Transverse colon (tissue), 4 donors: ENCODE data around the gene PRDM12.

Source experiments
- POLR2A ChIP-seq: fragments of 450-650 bp; IDR thresholded peaks from one replicate; pipeline ENCODE4 v1.6.1; 2016; ENCODE audit warnings: antibody characterized with exemption, mild to moderate bottlenecking, moderate library complexity
- POLR2AphosphoS5 ChIP-seq, 3 donors: sonication (generic); formaldehyde crosslinking; IDR thresholded peaks; one replicate each; pipeline ENCODE4 v1.6.1; 2016; ENCODE audit warnings: antibody characterized with exemption in 3 of 3
- TF ChIP-seq, protein P1 (sequence below), 5 experiments: fragments of 200-600 bp in 3 of 5; fragments of 450-650 bp in 2 of 5; sonication (generic) in 3 of 5; IDR thresholded peaks; 1 replicate in 2 of 5; 2 replicates in 3 of 5; pipeline ENCODE4 v1.5.1; 2016 to 2017; ENCODE audit warnings: antibody characterized with exemption in 5 of 5, inconsistent platforms in 3 of 5, mild to moderate bottlenecking in 2 of 5, moderate library complexity in 1 of 5

DNA sequence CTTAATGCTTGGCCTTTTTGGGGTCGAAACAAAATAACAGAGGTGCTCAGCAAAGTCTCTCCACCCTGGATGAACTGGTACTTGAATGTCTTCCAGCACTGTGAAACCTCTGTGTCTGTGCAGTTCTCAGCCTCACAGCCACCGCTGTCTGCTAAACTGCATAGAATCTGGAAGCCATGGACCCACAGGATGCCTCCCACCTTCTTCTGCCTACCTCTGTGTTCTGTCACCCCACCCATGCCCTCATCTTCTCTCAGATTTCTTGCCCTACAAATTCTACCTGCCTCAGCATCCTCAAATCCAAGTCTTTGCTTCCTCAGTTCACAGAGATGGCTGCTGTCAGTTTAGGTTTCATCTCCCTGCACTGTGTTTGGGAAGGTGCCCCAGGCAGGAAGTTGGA is 64.8 kb downstream of the PRDM12 start:
- TF ChIP-seq, protein P1, sequence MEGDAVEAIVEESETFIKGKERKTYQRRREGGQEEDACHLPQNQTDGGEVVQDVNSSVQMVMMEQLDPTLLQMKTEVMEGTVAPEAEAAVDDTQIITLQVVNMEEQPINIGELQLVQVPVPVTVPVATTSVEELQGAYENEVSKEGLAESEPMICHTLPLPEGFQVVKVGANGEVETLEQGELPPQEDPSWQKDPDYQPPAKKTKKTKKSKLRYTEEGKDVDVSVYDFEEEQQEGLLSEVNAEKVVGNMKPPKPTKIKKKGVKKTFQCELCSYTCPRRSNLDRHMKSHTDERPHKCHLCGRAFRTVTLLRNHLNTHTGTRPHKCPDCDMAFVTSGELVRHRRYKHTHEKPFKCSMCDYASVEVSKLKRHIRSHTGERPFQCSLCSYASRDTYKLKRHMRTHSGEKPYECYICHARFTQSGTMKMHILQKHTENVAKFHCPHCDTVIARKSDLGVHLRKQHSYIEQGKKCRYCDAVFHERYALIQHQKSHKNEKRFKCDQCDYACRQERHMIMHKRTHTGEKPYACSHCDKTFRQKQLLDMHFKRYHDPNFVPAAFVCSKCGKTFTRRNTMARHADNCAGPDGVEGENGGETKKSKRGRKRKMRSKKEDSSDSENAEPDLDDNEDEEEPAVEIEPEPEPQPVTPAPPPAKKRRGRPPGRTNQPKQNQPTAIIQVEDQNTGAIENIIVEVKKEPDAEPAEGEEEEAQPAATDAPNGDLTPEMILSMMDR (IDR thresholded peaks at IDR 0.05), result no peak
- TF ChIP-seq POLR2A, result no peak
- no peak for TF ChIP-seq POLR2AphosphoS5 (IDR thresholded peaks at IDR 0.05)
